GM18873 (cell line): ENCODE data around the gene ZNF429.
"Not testable (repeated sequence)": the region's sequence is repeated elsewhere in the genome, so short reads cannot be mapped to it uniquely, and the experiment has no call there.

ENCODE experiments used
- ATAC-seq: cut with Tn5 transposase; IDR thresholded peaks from one replicate; pipeline ENCODE4 v1.9.1; 2021; ENCODE audit warnings: mild to moderate bottlenecking, moderate library complexity, moderate number of reproducible peaks; ENCODE audit not compliant: unreplicated experiment, low FRiP score

ZNF429 gene

DNA sequence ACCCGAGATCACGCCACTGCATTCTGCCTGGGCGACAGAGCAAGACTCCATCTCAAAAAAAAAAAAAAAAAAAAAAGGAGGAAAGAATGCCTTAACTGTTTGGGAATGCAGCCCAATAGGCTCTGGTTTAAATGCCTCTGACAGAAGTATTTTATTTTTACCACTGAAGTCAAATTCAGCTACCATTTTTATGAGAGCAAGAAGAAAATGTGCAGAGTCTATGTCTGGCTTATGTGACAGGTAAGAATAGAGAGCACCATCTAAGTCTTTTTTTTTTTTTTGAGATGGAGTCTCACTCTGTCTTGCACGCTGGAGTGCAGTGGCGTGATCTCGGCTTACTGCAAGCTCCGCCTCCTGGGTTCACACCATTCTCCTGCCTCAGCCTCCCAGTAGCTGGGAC lies 7.2 kb downstream of the ZNF429 start:
- not testable (repeated sequence) for ATAC-seq

DNA sequence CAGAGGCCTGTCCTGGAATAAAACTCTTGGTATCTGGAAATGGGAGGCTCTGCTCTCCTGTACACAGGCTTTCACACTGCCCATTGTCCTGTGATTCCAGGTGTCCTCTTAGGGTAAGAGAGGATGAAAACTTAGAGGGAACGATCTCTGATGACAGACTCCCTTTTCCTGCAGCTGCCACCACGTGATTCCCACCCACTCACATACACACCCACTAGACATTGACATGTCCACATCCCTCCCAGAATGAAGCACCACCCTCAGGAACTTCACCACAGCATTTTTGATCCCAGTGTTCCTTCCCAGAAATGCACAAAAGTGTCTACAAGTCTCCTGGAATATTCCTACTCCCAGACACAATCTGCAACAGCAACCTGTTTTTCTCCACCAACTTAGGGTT lies 8.2 kb downstream of the ZNF429 start:
- no peak for ATAC-seq

DNA sequence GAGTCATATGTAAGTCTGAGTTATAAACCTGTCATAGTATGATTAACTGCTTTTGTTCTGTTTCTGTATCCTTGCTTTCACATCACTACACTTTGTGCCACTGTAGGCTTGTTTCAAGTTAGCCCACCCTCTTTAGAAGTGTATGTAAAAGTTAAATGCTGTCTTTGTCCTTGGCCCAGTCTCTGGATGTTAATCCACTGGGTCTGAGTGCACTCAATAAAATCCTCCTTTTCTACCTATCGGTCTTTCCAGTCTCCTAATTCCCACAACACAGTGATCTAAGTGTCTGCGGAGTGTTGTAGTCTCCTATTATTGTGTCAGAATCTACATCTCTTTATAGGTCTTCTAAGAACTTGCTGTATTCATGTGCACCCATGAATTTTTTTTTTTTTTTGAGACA lies 14.1 kb downstream of the ZNF429 start:
- no peak for ATAC-seq

DNA sequence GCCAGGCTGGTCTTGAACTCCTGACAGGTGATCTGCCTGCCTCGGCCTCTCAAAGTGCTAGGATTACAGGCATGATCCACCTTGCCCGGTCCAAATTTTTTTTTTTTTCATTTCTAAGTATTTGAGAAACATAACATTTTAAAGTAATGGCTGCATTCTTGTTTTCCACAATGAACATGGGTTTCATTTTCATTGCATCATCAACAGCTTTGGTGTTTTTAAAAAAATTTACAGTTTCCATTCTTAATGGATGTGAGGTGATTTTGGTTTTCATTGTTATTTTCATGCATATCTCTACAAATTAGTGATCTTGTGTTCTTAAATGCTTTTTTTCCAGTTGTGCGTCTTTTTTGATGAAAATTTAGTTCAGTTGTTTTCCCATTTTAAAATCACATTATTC lies 27.5 kb downstream of the ZNF429 start:
- ATAC-seq, result no peak

DNA sequence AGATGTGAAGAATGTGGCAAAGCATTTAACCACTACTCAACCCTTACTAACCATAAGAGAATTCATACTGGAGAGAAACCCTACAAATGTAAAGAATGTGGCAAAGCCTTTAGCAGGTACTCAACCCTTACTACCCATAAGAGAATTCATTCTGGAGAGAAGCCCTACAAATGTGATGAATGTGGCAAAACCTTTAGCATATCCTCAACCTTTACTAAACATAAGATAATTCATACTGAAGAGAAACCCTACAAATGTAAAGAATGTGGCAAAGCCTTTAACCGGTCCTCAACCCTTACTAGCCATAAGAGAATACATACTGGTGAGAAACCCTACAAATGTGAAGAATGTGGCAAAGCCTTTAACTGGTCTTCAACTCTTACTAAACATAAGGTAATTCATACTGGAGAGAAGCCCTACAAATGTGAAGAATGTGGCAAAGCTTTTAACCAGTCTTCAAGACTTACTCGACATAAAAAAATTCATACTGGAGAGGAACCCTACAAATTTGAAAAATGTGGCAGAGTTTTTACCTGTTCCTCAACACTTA lies 31.4 kb downstream of the ZNF429 start:
- not testable (repeated sequence) for ATAC-seq

DNA sequence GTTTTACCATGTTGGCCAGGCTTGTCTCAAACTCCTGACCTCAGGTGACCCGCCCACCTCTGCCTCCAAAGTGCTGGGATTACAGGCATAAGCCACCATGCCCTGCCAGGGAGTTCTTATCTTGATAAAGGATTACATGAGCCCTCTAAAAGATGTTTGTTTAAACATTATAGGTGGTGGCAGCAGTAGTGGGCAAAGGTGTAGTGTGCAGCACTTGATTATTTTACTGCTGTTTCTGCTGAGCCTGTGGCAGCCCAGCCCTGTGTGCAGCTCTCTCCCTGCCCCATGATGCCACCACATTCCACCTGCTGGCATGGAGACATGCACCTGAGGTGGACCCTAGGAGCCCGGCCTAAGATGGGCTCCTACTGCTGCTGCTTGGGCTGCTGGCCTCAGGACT lies 54.0 kb downstream of the ZNF429 start:
- no peak for ATAC-seq

DNA sequence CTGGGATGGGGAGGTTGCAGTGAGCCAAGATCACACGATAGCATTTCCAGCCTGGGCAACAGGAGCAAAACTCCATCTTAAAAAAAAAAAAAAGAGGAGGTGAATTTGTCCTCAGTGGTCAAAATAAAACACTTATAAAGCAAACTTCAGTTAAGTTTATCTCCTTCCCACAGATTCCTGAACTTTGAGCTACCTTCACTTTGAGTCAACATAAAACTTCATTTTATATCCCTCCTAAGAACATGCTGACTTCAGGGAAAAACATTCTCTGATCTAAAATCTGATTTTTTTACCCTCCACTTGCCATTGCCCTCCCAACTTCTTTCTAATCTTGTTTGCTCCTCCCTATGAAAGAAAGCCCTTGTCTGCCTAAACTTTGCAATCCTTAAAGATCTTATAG lies 59.0 kb downstream of the ZNF429 start:
- ATAC-seq, result no peak

DNA sequence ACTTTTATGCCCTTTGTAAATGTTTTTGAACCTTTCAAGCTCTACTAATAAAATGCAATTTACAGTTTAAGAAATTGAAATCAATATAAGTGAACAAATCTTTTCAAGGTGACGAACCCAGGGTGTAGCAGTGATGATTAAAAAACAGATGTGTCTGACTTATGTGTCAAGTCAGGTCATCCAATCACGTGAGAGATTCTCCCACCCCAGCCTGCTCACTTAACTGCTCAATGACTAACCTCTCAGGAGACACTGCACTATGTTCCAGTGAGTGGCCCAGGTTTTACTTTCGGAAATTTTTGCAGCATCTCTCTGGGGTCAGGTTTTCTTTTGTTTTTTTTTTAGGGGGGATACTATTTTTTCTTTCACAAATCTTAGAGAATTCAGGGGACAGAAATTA lies 60.7 kb downstream of the ZNF429 start:
- no peak for ATAC-seq

DNA sequence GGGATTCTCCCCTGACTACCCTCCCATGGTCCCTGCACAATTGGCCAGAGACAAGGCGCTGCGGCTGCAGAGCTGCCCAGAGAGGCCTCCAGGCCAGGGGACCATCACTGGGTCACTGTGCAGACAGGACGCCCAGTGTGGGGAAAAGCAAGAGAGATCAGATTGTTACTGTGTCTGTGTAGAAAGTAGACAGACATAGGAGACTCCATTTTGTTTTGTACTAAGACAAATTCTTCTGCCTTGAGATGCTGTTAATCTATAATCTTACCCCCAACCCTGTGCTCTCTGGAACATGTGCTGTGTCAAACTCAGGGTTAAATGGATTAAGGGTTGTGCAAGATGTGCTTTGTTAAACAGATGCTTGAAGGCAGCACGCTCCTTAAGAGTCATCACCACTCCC lies 62.4 kb downstream of the ZNF429 start:
- ATAC-seq, result not testable (repeated sequence)

DNA sequence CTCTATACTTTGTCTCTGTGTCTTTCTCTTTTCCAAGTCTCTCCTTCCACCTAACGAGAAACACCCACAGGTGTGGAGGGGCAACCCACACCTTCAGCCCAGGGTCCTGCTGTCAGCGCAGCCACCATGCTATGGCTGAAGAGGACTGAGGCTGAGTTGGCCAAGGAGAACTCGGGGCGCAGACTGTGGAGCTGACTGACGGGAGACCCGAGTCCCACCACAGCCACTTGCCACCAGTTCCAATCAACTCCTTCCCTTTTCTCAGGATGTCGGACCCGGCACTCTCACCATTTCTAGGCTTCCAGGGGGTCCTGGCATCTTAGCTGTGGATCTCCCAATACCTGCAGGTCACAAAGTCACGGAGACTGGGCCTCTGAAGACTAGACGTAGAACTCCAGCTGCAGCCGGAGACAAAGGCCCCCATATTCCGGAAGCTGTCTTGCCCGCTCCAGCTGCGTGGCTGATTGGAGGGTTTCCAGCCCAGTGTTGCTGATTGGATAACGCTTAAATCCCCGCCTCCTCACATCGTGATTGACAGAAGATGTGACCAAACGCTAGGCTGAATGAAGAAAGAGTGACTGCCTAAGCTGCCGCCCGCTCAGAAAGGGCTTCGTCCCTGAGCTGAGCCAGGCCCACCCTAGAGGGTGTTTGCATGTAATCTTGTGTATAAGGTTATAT lies 63.6 kb downstream of the ZNF429 start:
- ATAC-seq, result no peak

DNA sequence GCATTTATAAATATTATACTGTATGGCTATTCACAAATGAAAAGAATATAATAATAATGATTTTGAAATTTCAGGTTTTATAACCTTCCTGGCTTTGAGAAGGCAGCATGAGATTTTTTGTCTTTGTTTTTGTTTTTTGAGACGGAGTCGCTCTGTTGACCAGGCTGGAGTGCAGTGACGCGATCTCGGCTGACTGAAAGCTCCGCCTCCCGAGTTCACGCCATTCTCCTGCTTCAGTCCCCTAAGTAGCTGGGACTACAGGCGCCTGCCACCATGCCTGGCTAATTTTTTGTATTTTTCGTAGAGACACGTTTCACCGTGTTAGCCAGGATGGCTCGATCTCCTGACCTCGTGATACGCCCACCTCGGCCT lies 64.1 kb downstream of the ZNF429 start:
- ATAC-seq, result no peak

DNA sequence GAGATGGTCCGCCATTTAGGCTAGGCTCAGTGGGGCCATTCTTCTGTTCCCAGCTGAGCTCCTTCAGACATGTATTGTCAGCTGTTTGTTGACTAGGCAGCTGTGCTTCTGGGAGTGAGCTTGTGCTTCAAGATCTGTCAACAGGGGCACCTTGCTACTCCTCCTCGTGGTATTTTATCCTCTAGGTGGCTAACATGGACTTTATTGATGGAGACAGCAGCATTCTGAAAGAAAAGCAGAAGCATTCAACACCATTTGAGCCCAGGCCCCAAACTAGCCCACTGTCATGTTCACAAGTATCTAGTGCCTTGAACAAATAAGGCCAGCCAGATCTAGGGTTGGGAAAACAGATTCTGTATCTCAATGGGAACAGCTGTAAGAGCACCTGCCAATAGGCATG lies 65.9 kb downstream of the ZNF429 start:
- no peak for ATAC-seq

DNA sequence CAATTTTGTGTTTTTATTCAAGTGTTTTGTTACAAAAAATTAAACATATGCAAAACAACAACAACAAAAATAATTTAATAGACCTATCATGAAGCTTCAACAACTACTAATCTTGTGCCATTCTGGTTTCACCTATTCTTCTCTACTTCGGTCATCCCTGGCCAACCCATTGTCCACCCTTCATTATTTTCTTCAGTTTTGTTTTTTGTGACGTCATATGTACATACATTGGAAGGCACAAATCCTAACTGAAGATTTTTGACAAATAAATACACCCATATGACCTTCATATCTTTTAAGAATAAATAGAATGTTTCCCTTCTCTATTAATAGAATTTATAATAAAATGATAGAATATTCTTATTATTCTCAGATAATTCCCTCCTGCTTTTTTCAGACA lies 69.2 kb downstream of the ZNF429 start:
- ATAC-seq, result no peak

DNA sequence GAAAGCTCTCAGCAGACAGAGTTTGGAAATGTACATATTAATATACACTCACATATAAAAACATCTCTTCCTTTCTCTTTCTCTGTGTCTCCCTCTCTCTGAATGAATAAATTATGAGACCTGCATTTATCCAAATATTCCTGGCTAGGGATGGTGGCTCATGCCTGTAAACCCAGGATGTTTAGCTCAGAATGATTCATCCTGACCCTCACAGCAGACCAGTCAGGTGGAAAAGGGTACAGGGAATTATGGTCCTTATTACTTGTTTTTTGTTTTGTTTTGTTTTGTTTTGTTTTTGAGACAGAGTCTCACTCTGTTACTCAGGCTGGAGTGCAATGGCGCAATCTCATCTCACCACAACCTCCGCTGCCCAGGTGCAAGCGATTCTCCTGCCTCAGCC lies 71.1 kb downstream of the ZNF429 start:
- ATAC-seq, result no peak

DNA sequence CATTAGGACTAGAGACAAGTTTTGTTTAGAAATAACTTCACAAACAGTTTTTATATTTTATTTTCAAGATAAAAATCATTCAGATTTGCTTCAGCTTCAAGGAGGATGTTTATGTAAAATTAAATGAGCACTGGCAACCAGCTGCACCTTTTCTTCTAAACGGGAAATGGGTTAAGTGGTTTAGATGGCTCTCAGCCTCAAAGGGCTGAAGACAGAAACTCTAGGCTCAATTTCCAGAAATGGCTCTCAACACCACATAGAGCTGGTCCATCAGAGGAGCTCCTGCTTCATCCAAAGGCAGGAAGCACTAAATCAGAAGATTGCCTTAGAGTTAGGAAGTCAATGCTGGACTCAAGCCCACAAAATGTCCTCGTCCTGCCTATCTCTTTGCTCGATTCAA lies 74.7 kb downstream of the ZNF429 start:
- ATAC-seq, result no peak

DNA sequence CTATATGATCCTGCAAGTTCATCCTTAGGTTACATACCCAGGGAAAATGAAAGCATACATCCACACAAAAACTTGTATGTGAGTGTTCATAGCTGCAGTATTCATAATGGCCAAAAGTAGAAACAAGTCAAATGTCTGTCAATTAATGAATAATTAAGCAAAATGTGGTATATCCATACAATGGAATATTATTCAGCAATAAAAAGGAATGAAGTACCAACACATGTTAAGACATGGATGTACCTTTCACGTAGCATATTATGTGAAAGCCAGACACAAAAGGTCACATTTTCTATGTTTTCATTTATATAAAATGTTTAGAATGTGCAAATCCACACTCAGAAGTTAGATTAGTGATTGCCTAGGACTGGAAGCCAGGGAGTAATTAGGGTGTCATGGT lies 75.4 kb downstream of the ZNF429 start:
- ATAC-seq, result no peak

DNA sequence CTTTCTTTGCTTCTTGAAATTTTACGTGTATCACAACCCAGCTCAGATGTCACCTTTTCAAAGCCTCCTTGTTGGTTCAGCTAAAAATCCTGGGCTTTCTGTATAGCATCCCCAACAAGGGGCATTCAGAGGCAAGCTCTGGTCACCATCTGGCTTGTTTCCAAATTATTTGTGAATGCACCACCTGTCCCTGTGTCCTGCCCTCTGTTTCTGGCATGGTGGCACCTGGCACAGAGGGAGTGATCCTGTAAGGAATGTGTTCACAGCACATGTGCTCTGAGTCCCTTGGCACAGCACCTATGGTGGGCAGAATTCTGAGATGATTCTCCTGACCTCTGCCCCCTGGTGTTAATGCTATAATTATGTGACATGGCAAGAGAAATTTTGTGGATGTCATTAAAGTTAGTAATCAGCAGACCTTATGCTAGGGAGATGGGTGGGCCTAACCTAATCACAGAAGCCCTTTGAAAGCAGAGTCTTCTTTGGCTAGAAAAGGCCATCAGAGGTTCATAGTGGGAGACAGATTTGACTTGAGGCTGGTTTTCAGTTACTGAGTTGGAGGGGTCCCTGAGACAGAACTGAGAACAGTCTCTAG lies 76.3 kb downstream of the ZNF429 start:
- ATAC-seq, result no peak

DNA sequence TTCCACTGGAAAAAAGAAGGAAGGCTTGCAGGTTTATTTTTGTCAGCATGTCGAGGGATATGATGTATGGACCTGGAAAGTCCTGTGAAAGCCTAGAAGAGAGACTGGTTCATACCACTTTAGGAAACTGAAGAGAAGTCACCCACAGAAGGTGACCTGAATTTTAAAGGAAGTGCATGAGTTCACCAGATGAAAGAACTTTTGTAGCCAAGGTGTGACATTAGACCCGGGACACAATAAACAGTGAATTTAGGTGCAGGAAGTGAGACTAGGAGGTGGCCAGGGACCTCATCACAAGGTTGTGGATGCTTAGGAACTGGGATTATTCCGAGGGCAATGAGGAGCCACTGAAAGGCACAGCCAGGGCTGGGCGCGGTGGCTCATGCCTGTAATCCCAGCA lies 79.1 kb downstream of the ZNF429 start:
- ATAC-seq, result no peak

DNA sequence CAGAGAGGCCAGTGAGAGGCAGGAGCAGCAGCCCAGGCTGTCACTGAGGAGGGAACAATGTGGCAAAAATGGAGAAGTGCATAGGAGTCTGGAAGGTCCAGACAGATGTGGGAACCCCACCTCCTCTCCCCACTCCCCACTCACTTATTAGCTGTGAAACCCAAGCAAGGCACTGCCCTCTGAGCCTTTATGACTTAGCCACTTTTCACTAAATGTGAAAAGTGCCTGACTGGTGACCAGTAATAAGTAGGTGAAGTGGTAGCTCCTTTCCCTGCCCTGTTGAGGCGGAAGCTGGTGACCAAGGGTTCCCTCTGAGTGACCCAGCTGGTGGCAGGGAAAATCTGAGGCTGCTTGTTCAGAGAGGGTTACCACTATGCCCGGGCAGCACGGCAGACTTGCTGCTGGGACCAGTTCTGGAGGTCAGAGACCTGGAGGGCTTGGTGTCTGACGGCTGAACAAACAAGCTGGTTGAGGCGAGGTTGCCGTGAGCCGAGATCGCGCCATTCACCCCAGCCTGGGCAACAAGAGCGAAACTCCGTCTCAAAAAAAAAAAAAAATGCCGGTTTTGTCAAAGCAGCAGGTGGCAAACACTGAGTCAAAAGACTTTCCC lies 80.0 kb downstream of the ZNF429 start:
- ATAC-seq, result no peak

DNA sequence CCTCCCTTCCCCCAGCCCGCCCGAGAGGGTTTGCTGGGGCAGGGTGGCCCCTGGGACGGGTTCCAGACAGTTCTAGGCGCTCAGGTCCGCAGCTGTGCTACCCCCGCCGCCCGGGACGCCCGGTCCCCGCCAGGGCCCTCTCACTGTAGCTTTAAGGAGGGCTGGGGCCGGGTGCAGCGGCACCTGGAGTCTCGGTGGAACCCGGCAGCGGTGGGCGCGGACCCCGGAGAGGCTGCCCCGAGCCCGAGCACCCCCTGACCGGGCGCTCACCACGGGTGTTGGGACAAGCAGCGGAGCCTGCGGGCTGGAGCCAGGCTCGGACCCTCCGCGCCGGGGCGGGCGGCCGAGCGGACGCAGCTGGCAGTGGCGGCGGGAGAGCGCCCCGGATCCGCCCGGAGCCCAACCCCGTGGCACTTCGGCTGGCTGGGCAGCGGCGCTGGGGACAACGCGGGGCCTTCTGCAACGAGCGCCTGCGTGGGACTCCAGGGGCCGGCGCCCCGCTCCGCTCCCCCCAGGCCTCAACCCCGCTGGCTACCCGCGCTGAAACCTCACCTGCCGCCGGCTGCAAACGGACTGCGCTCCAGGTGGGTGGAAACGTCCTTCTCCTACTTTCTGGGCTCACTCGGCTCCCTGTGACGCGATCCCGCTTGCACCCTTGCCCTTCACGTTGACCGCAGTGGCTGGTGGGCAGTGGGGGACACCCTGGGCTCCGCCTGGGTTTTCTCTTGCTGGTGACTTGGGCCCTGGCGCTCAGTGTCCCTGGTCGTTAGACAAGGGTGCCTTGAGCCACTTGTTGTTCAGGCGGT lies 81.1 kb downstream of the ZNF429 start:
- ATAC-seq, result no peak

DNA sequence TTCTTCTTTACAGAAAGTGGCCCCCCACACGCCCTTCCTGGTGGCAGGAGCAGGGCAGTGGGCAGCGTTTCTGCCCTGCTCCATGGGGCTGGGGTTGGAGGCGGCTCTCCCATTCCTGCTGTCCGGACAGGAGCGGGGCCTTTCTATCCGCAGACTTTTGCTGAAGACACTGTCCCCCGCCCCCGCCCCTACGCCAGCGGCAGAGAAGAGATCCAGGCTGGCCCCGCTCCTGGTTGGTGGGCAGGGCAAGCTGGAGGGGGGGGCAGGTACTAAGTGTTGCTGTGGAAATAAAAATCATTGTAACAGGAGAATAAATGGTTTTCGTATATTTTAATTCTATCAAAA lies 81.7 kb downstream of the ZNF429 start:
- ATAC-seq, result no peak
